GM23338 (cell line): ENCODE results near the gene NLRC5. TPM values are rescaled to one million over a fixed set of nuclear protein-coding genes. Genes with fewer than 3 reads are reported as not detected.

Source experiments
- ATAC-seq: fragments of 200-7000 bp; cut with Tn5 transposase; 3 replicates; pipeline ENCODE4 v1.9.1; 2020
- DNase-seq: peaks from one replicate; pipeline ENCODE4 v3.0.0-alpha.2; 2015; ENCODE audit warnings: low spot score
- H2AFZ ChIP-seq: fragments of 200-600 bp; sonication (generic); 2 replicates; pipeline ENCODE4 v1.8.0; 2016; ENCODE audit warnings: antibody characterized with exemption, mild to moderate bottlenecking, moderate library complexity
- H3F3A ChIP-seq: fragments of 200-600 bp; sonication (generic); replicated peaks from 2 replicates; pipeline ENCODE4 v1.8.0; 2017; ENCODE audit warnings: antibody characterized with exemption, mixed run types, low read depth
- H3K27ac ChIP-seq: fragments of 200-600 bp; sonication (generic); 2 replicates; pipeline ENCODE4 v1.6.1; 2016; ENCODE audit warnings: low read depth
- H3K27me3 ChIP-seq: fragments of 200-600 bp; sonication (generic); 2 replicates; pipeline ENCODE4 v1.8.0; 2016; ENCODE audit warnings: mild to moderate bottlenecking, mixed run types, moderate library complexity; ENCODE audit not compliant: insufficient read depth
- H3K36me3 ChIP-seq: fragments of 200-600 bp; sonication (generic); 2 replicates; pipeline ENCODE4 v1.8.0; 2016; ENCODE audit warnings: mild to moderate bottlenecking; ENCODE audit not compliant: insufficient read depth
- H3K4me1 ChIP-seq: fragments of 200-600 bp; sonication (generic); 2 replicates; pipeline ENCODE4 v1.8.0; 2016; ENCODE audit warnings: mild to moderate bottlenecking, moderate library complexity; ENCODE audit not compliant: insufficient read depth
- H3K4me2 ChIP-seq: fragments of 200-600 bp; sonication (generic); 2 replicates; pipeline ENCODE4 v1.7.1; 2017; ENCODE audit warnings: mixed run types
- H3K4me3 ChIP-seq: fragments of 200-600 bp; sonication (generic); 2 replicates; pipeline ENCODE4 v1.6.1; 2016; ENCODE audit warnings: mixed run types
- H3K79me2 ChIP-seq: fragments of 200-600 bp; sonication (generic); replicated peaks from 2 replicates; pipeline ENCODE4 v1.8.0; 2017; ENCODE audit warnings: mild to moderate bottlenecking; ENCODE audit not compliant: insufficient read depth
- H3K9me2 ChIP-seq: fragments of 200-600 bp; sonication (generic); 2 replicates; pipeline ENCODE4 v1.8.0; 2017; ENCODE audit not compliant: insufficient read depth
- H4K20me1 ChIP-seq: fragments of 200-600 bp; sonication (generic); replicated peaks from 2 replicates; pipeline ENCODE4 v1.8.0; 2017; ENCODE audit warnings: mild to moderate bottlenecking; ENCODE audit not compliant: insufficient read depth
- H3K27ac Mint-ChIP-seq: 2 replicates; pipeline ENCODE4 v1.8.0; 2020; ENCODE audit warnings: inconsistent platforms, mild to moderate bottlenecking, moderate library complexity, mixed read lengths
- H3K27me3 Mint-ChIP-seq: 3 replicates; pipeline ENCODE4 v1.8.0; 2022; ENCODE audit warnings: low read depth, mild to moderate bottlenecking, moderate library complexity, mixed read lengths, inconsistent platforms; ENCODE audit not compliant: insufficient read depth, poor library complexity
- H3K36me3 Mint-ChIP-seq: 3 replicates; pipeline ENCODE4 v1.8.0; 2021; ENCODE audit warnings: low read depth, mild to moderate bottlenecking, inconsistent platforms, moderate library complexity, mixed read lengths
- H3K4me1 Mint-ChIP-seq: 3 replicates; pipeline ENCODE4 v1.8.0; 2020; ENCODE audit warnings: mild to moderate bottlenecking, inconsistent platforms, mixed read lengths
- H3K4me3 Mint-ChIP-seq: 3 replicates; pipeline ENCODE4 v1.8.0; 2021; ENCODE audit warnings: moderate library complexity, mild to moderate bottlenecking, inconsistent platforms, mixed read lengths
- H3K9me3 Mint-ChIP-seq: 3 replicates; pipeline ENCODE4 v1.8.0; 2020; ENCODE audit warnings: moderate library complexity, mild to moderate bottlenecking, inconsistent platforms, mixed read lengths
- CREB1 ChIP-seq: fragments of 250-450 bp; sonication (Bioruptor Pico); IDR thresholded peaks from 2 replicates; pipeline ENCODE4 v1.5.0; 2020; ENCODE audit warnings: low read depth, mild to moderate bottlenecking, moderate library complexity
- EZH2 ChIP-seq: fragments of 200-600 bp; sonication (generic); IDR thresholded peaks from one replicate; pipeline ENCODE4 v1.8.0; 2017; ENCODE audit warnings: antibody characterized with exemption, mild to moderate bottlenecking, low read depth; ENCODE audit not compliant: unreplicated experiment
- EZH2phosphoT487 ChIP-seq: fragments of 200-600 bp; sonication (generic); IDR thresholded peaks from one replicate; pipeline ENCODE4 v1.8.1; 2018; ENCODE audit warnings: antibody characterized with exemption; ENCODE audit not compliant: unreplicated experiment
- NANOG ChIP-seq: IDR thresholded peaks from 2 replicates; pipeline ENCODE4 v1.6.1; 2016; ENCODE audit warnings: antibody characterized with exemption, borderline replicate concordance
- POLR2AphosphoS5 ChIP-seq: IDR thresholded peaks from 2 replicates; pipeline ENCODE4 v1.6.1; 2016; ENCODE audit warnings: antibody characterized with exemption, low read depth
- STAT1 ChIP-seq: IDR thresholded peaks from one replicate; pipeline ENCODE4 v1.6.1; 2016; ENCODE audit warnings: antibody characterized with exemption; ENCODE audit not compliant: unreplicated experiment
- ZNF114 ChIP-seq: fragments of 250-450 bp; sonication (Bioruptor Pico); IDR thresholded peaks from 2 replicates; pipeline ENCODE4 v1.5.0; 2020; ENCODE audit warnings: mild to moderate bottlenecking, moderate library complexity
- ZNF331 ChIP-seq: fragments of 250-450 bp; sonication (Bioruptor Pico); IDR thresholded peaks from 2 replicates; pipeline ENCODE4 v1.5.0; 2020; ENCODE audit warnings: low read depth, mild to moderate bottlenecking, moderate library complexity
- ZNF462 ChIP-seq: fragments of 250-450 bp; sonication (Bioruptor Pico); IDR thresholded peaks from 2 replicates; pipeline ENCODE4 v1.5.0; 2020; ENCODE audit warnings: mild to moderate bottlenecking, moderate library complexity
- polyA plus RNA-seq: library from polyadenylated mRNA; unstranded; fragments of >200 nt; fragmentation: Nextera tagmentation; extraction: Ambion mirVana; gene quantifications from 2 replicates; pipeline ENCODE4 v1.2.1, GENCODE V29; 2016
- total RNA-seq: library from RNA; depleted of rRNA; stranded (reverse); fragments of >200 nt; shearing (Covaris generic); gene quantifications from 2 replicates; pipeline ENCODE4 v1.2.3, GENCODE V29; 2014
- TF ChIP-seq, protein P1 (sequence below), 2 experiments: fragments of 200-600 bp in 1 of 2; sonication (generic) in 1 of 2; conservative IDR thresholded peaks; 2 replicates each; pipeline versions ENCODE4 v1.5.1 to v1.6.1; 2016 to 2017; ENCODE audit warnings: antibody characterized with exemption in 2 of 2, low read depth in 2 of 2, mild to moderate bottlenecking in 2 of 2, moderate library complexity in 1 of 2

Gene NLRC5
- total and polyA plus RNA-seq, 2 experiments from 2014 or later, result 2.3 to 3.9 TPM

- no peak for TF ChIP-seq ZNF114 (CRISPR knock-in tag)
- TF ChIP-seq, protein P1, sequence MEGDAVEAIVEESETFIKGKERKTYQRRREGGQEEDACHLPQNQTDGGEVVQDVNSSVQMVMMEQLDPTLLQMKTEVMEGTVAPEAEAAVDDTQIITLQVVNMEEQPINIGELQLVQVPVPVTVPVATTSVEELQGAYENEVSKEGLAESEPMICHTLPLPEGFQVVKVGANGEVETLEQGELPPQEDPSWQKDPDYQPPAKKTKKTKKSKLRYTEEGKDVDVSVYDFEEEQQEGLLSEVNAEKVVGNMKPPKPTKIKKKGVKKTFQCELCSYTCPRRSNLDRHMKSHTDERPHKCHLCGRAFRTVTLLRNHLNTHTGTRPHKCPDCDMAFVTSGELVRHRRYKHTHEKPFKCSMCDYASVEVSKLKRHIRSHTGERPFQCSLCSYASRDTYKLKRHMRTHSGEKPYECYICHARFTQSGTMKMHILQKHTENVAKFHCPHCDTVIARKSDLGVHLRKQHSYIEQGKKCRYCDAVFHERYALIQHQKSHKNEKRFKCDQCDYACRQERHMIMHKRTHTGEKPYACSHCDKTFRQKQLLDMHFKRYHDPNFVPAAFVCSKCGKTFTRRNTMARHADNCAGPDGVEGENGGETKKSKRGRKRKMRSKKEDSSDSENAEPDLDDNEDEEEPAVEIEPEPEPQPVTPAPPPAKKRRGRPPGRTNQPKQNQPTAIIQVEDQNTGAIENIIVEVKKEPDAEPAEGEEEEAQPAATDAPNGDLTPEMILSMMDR (conservative IDR thresholded peaks at IDR 0.05; ENCODE audit: low read depth in 2 of 2), result no peak
- TF ChIP-seq ZNF331 (CRISPR knock-in tag), result no peak
- no peak for TF ChIP-seq NANOG
- TF ChIP-seq POLR2AphosphoS5, result no peak
- H3K27ac Mint-ChIP-seq, result no peak overlapping the region
- no peaks in the 10 kb centered on the region for H4K20me1 ChIP-seq
- H3K4me2 ChIP-seq, result no peak overlapping the region
- no peaks in the 10 kb centered on the region for H3K79me2 ChIP-seq
- DNase-seq (no peak), ATAC-seq (no peak)
- H3K36me3 ChIP-seq, result no peaks in the 10 kb centered on the region
- no peaks in the 10 kb centered on the region; the same call in 2 of the 3 replicates for H3K36me3 Mint-ChIP-seq
- no peaks in the 10 kb centered on the region; the same call in 2 of the 3 replicates for H3K4me1 Mint-ChIP-seq
- no peak overlapping the region for H3K4me3 Mint-ChIP-seq
- no peak overlapping the region for H3K4me3 ChIP-seq
- H2AFZ ChIP-seq, result no peak overlapping the region
- H3K9me3 Mint-ChIP-seq, result no peaks in the 10 kb centered on the region; the same call in 2 of the 3 replicates
- no peaks in the 10 kb centered on the region for H3K4me1 ChIP-seq
- peaks cover 16% of the 10 kb centered on the region for H3K27me3 Mint-ChIP-seq
- H3K9me2 ChIP-seq, result no peaks in the 10 kb centered on the region
- no peaks in the 10 kb centered on the region for H3F3A ChIP-seq
- no peak overlapping the region for H3K27ac ChIP-seq
- H3K27me3 ChIP-seq, result no peaks in the 10 kb centered on the region
These were observed 137.8 kb downstream of the NLRC5 start for GRCh38 chr16:57127037-57127763.

GRCh38 chr16:57127836-57128235 is 138.5 kb downstream of the NLRC5 start:
- Mint-ChIP-seq H3K9me3 (no peaks in the 10 kb centered on the region; the same call in 2 of the 3 replicates), H3K27me3 (peaks cover 16% of the 10 kb centered on the region), H3K4me1 (no peaks in the 10 kb centered on the region; the same call in 2 of the 3 replicates), H3K36me3 (no peaks in the 10 kb centered on the region; the same call in 2 of the 3 replicates), H3K4me3 (no peak overlapping the region), H3K27ac (no peak overlapping the region)
- no peaks in the 10 kb centered on the region for H3K36me3 ChIP-seq
- H3K27ac ChIP-seq, result no peak overlapping the region
- no peak for TF ChIP-seq ZNF462 (CRISPR knock-in tag)
- TF ChIP-seq ZNF114 (CRISPR knock-in tag), result no peak
- no peak for TF ChIP-seq EZH2phosphoT487
- TF ChIP-seq EZH2, result no peak
- no peak for TF ChIP-seq POLR2AphosphoS5
- TF ChIP-seq, protein P1 (conservative IDR thresholded peaks at IDR 0.05; ENCODE audit: low read depth in 2 of 2), result no peak
- TF ChIP-seq ZNF331 (CRISPR knock-in tag), result no peak
- TF ChIP-seq NANOG, result no peak
- no peak for TF ChIP-seq STAT1
- no peak for TF ChIP-seq CREB1
- no peaks in the 10 kb centered on the region for H3K9me2 ChIP-seq
- no peaks in the 10 kb centered on the region for H4K20me1 ChIP-seq
- H3K4me3 ChIP-seq, result no peak overlapping the region
- ATAC-seq (no peak), DNase-seq (no peak)
- no peaks in the 10 kb centered on the region for H3K4me1 ChIP-seq
- no peaks in the 10 kb centered on the region for H3F3A ChIP-seq
- H3K79me2 ChIP-seq, result no peaks in the 10 kb centered on the region
- H2AFZ ChIP-seq, result no peak overlapping the region
- no peaks in the 10 kb centered on the region for H3K27me3 ChIP-seq
- no peak overlapping the region for H3K4me2 ChIP-seq
